H1 (cell line): ENCODE results near the gene CRP. TPM values are rescaled to one million over a fixed set of nuclear protein-coding genes. Genes with fewer than 3 reads are reported as not detected.

Experiments
- CTCF ChIA-PET: fragments of 300-600 bp; sonication (Branson Sonifier 250); formaldehyde crosslinking; loops from one replicate; lab custom pipeline; 2021; ENCODE audit not compliant: partially characterized antibody; lab: Charles Lee
- POLR2A ChIA-PET: fragments of 300-600 bp; sonication (Branson Sonifier 250); formaldehyde crosslinking; loops from one replicate; lab custom pipeline; 2021; ENCODE audit warnings: inconsistent platforms; ENCODE audit not compliant: partially characterized antibody; lab: Charles Lee
- DNase-seq, 2 experiments: peaks; one replicate each; pipeline versions ENCODE4 v3.0.0 to v3.0.0-alpha.2; 2010 to 2022; ENCODE audit warnings: low spot score in 2 of 2, low read depth in 1 of 2, mixed read lengths in 1 of 2
- FAIRE-seq: peaks from 2 replicates; lab custom pipeline; 2011; peaks lifted over from hg19 to GRCh38; lab: Jason Lieb, UNC
- H2AFZ ChIP-seq: 2 replicates; pipeline ENCODE4 v1.8.1; 2012; ENCODE audit warnings: low read length, inconsistent platforms
- H2AK5ac ChIP-seq: 2 replicates; pipeline ENCODE4 v1.6.1; 2013; ENCODE audit warnings: low read depth, low read length
- H2BK120ac ChIP-seq: replicated peaks from 2 replicates; pipeline ENCODE3; 2013; ENCODE audit warnings: low read depth, low read length, inconsistent platforms
- H2BK12ac ChIP-seq: 2 replicates; pipeline ENCODE4 v1.6.1; 2013; ENCODE audit warnings: low read depth, low read length
- H2BK15ac ChIP-seq: 2 replicates; pipeline ENCODE4 v1.6.1; 2013; ENCODE audit warnings: low read length
- H2BK20ac ChIP-seq: 2 replicates; pipeline ENCODE4 v1.6.1; 2013; ENCODE audit warnings: low read length
- H2BK5ac ChIP-seq: 2 replicates; pipeline ENCODE4 v1.6.1; 2013; ENCODE audit warnings: low read depth, low read length
- H3K14ac ChIP-seq: 2 replicates; pipeline ENCODE4 v1.6.1; 2013; ENCODE audit warnings: inconsistent platforms; ENCODE audit not compliant: insufficient read length
- H3K18ac ChIP-seq: 2 replicates; pipeline ENCODE4 v1.6.1; 2013; ENCODE audit warnings: low read length; ENCODE audit errors: extremely low read depth
- H3K23ac ChIP-seq: 2 replicates; pipeline ENCODE4 v1.6.1; 2013; ENCODE audit warnings: inconsistent platforms; ENCODE audit not compliant: insufficient read length
- H3K23me2 ChIP-seq: 2 replicates; pipeline ENCODE4 v1.6.1; 2013; ENCODE audit warnings: low read depth, low read length
- H3K27ac ChIP-seq: 2 replicates; pipeline ENCODE4 v1.6.1; 2011; ENCODE audit warnings: low read depth, low read length, inconsistent platforms
- H3K27me3 ChIP-seq, 4 experiments: replicated peaks in 1 of 4; 1 replicate in 1 of 4; 2 replicates in 3 of 4; pipeline versions ENCODE4 v1.6.1 to v1.8.1; 2011 to 2013; ENCODE audit warnings: low read length in 3 of 4, mild to moderate bottlenecking in 3 of 4, inconsistent platforms in 2 of 4, mixed read lengths in 2 of 4, moderate library complexity in 1 of 4; ENCODE audit not compliant: control insufficient read depth in 3 of 4, insufficient read depth in 3 of 4; ENCODE audit errors: extremely low read depth in 1 of 4
- H3K36me3 ChIP-seq, 4 experiments: 2 replicates each; pipeline versions ENCODE4 v1.6.1 to v1.8.1; 2011 to 2013; ENCODE audit warnings: mild to moderate bottlenecking in 4 of 4, low read length in 3 of 4, moderate library complexity in 2 of 4, control low read depth in 1 of 4, inconsistent platforms in 1 of 4; ENCODE audit not compliant: insufficient read depth in 4 of 4, control insufficient read depth in 2 of 4
- H3K4ac ChIP-seq: replicated peaks from 2 replicates; pipeline ENCODE3; 2013; ENCODE audit warnings: low read length, low read depth, mixed read lengths, inconsistent platforms; ENCODE audit not compliant: insufficient read length
- H3K4me1 ChIP-seq, 4 experiments: replicated peaks in 1 of 4; 1 replicate in 1 of 4; 2 replicates in 3 of 4; pipeline versions ENCODE4 v1.6.1 to v1.8.1; 2011 to 2013; ENCODE audit warnings: low read length in 3 of 4, inconsistent platforms in 2 of 4, mixed read lengths in 1 of 4; ENCODE audit not compliant: insufficient read depth in 4 of 4, control insufficient read depth in 3 of 4
- H3K4me2 ChIP-seq, 2 experiments: 2 replicates each; pipeline versions ENCODE4 v1.6.1 to v1.8.1; 2011 to 2013; ENCODE audit warnings: low read depth in 2 of 2, low read length in 2 of 2, control low read depth in 1 of 2, inconsistent platforms in 1 of 2, mild to moderate bottlenecking in 1 of 2; ENCODE audit not compliant: insufficient read depth in 1 of 2
- H3K4me3 ChIP-seq, 4 experiments: fragments of 200-600, 300-600 bp in 1 of 4; sonication (generic), shearing (Covaris generic), sonication (Bioruptor Twin) in 1 of 4; 2 replicates each; pipeline versions ENCODE4 v1.5.1 to v1.8.1; 2011 to 2016; ENCODE audit warnings: low read length in 4 of 4, low read depth in 3 of 4, control low read depth in 2 of 4, inconsistent platforms in 2 of 4, mild to moderate bottlenecking in 2 of 4, mixed read lengths in 1 of 4, moderate library complexity in 1 of 4; ENCODE audit not compliant: insufficient read depth in 2 of 4; ENCODE audit errors: extremely low read depth in 1 of 4
- H3K56ac ChIP-seq: replicated peaks from 2 replicates; pipeline ENCODE3; 2013; ENCODE audit warnings: low read depth, mild to moderate bottlenecking, mixed read lengths, low read length, inconsistent platforms; ENCODE audit not compliant: insufficient read length
- H3K79me1 ChIP-seq: 2 replicates; pipeline ENCODE4 v1.6.1; 2013; ENCODE audit warnings: low read depth, low read length, control low read depth
- H3K79me2 ChIP-seq, 2 experiments: 2 replicates each; pipeline versions ENCODE4 v1.6.1 to v1.8.1; 2012 to 2013; ENCODE audit warnings: low read length in 2 of 2, mild to moderate bottlenecking in 2 of 2, inconsistent platforms in 1 of 2; ENCODE audit not compliant: insufficient read depth in 2 of 2, control insufficient read depth in 1 of 2
- H3K9ac ChIP-seq, 4 experiments: replicated peaks in 1 of 4; 1 replicate in 1 of 4; 2 replicates in 3 of 4; pipeline versions ENCODE4 v1.6.1 to v1.8.1; 2011 to 2013; ENCODE audit warnings: low read depth in 3 of 4, low read length in 3 of 4, control low read depth in 2 of 4, mild to moderate bottlenecking in 2 of 4, moderate library complexity in 2 of 4, inconsistent platforms in 1 of 4; ENCODE audit errors: extremely low read depth in 1 of 4
- H3K9me3 ChIP-seq, 2 experiments: 2 replicates each; pipeline versions ENCODE4 v1.6.1 to v1.8.1; 2012 to 2013; ENCODE audit warnings: mild to moderate bottlenecking in 2 of 2, moderate library complexity in 2 of 2, control low read depth in 1 of 2, inconsistent platforms in 1 of 2, low read depth in 1 of 2, low read length in 1 of 2, mixed read lengths in 1 of 2; ENCODE audit not compliant: insufficient read depth in 2 of 2
- H4K20me1 ChIP-seq, 2 experiments: replicated peaks in 1 of 2; 2 replicates each; pipeline versions ENCODE3 to v1.8.1; 2011 to 2013; ENCODE audit warnings: inconsistent platforms in 2 of 2, low read length in 2 of 2, mild to moderate bottlenecking in 1 of 2; ENCODE audit not compliant: insufficient read depth in 2 of 2, control insufficient read depth in 1 of 2
- H4K5ac ChIP-seq: 2 replicates; pipeline ENCODE4 v1.6.1; 2013; ENCODE audit warnings: low read length, low read depth, mixed read lengths, inconsistent platforms; ENCODE audit not compliant: insufficient read length
- H4K8ac ChIP-seq: 2 replicates; pipeline ENCODE4 v1.8.0; 2013; ENCODE audit warnings: mild to moderate bottlenecking, moderate library complexity, low read length, inconsistent platforms; ENCODE audit not compliant: insufficient read depth; ENCODE audit errors: extremely low read depth
- H4K91ac ChIP-seq: replicated peaks from 2 replicates; pipeline ENCODE3; 2013; ENCODE audit warnings: low read length, mixed read lengths, inconsistent platforms; ENCODE audit not compliant: insufficient read length
- KDM4A ChIP-seq: IDR thresholded peaks from one replicate; pipeline ENCODE4 v1.7.1; 2012; ENCODE audit warnings: low read depth, mild to moderate bottlenecking, moderate library complexity, low read length, inconsistent platforms; ENCODE audit not compliant: severe bottlenecking
- WGBS, 2 experiments: shearing (Covaris generic) in 1 of 2; methylation state at CpG; one replicate each; pipeline versions ENCODE4 v1.1.6 to v1.1.7; 2013 to 2015; ENCODE audit warnings: low lambda C conversion rate in 2 of 2, mixed read lengths in 2 of 2, inconsistent platforms in 1 of 2, low coverage in 1 of 2, missing lambda C conversion rate in 1 of 2; ENCODE audit not compliant: insufficient replicate concordance in 2 of 2, insufficient coverage in 1 of 2, insufficient read length in 1 of 2; ENCODE audit errors: extremely low coverage in 1 of 2, missing lambda C conversion rate in 1 of 2; 5-methylcytosine and 5-hydroxymethylcytosine counted together
- polyA plus RNA-seq, 7 experiments: library from polyadenylated mRNA; depleted of rRNA in 3 of 7; stranded (reverse) in 5 of 7; unstranded in 2 of 7; fragments of >200 nt in 5 of 7; fragments of 200-250 nt in 2 of 7; gene quantifications; 1 replicate in 5 of 7; 2 replicates in 1 of 7; 4 replicates in 1 of 7; pipeline versions ENCODE4 v1.2.1 to v1.2.3, GENCODE V29; 2011 to 2013; ENCODE audit warnings: missing spikeins in 2 of 7, mixed read lengths in 2 of 7
- total RNA-seq: library from RNA; stranded (reverse); fragmentation: NEBNext Ultra II Directional; extraction: Animal tissue kit (Norgen Biotek cat#: 25700); gene quantifications from 2 replicates; pipeline ENCODE4 v1.2.1, GENCODE V29; 2021

CRP gene
- total and polyA plus RNA-seq, 2 of the 8 experiments (the other 6 are each of a cell fraction or from before 2014, with no cell fraction given): not detected

- Histone ChIP-seq H2AFZ (no peak overlapping the region), H3K79me2 (no peaks in the 10 kb centered on the region), H3K23ac (no peak overlapping the region), H3K23me2 (no peaks in the 10 kb centered on the region), H4K91ac (no peak overlapping the region), H2AK5ac (no peak overlapping the region), H3K9me3 (peaks cover 21 to 62% of the 10 kb centered on the region in 2 experiments; a peak in 3 of 4 replicates), H3K14ac (no peak overlapping the region), H3K27me3 (no peaks in the 10 kb centered on the region), H2BK5ac (no peak overlapping the region), H3K27ac (no peak overlapping the region), H3K56ac (no peak overlapping the region), H3K9ac (no peak overlapping the region), H4K8ac (no peak overlapping the region), H4K5ac (no peak overlapping the region), H2BK120ac (no peak overlapping the region), H3K36me3 (no peaks in the 10 kb centered on the region), H3K4ac (no peak overlapping the region), H2BK12ac (no peak overlapping the region), H3K79me1 (no peaks in the 10 kb centered on the region), H3K4me1 (no peaks in the 10 kb centered on the region), H3K4me2 (no peak overlapping the region), H2BK15ac (no peak overlapping the region), H3K4me3 (no peak overlapping the region), H3K18ac (no peak overlapping the region), H2BK20ac (no peak overlapping the region), H4K20me1 (no peaks in the 10 kb centered on the region)
- WGBS, 2 experiments: 91% methylated on average over 5 of the region's 5 CpGs; no CpG with 5 or more reads in 1 of the 2 experiments
- no peak for TF ChIP-seq KDM4A
- POLR2A ChIA-PET: no interaction called here
- no peak for DNase-seq
- no peak for FAIRE-seq
- CTCF ChIA-PET: no interaction called here
These were observed 35.5 kb downstream of the CRP start for GRCh38 chr1:159678939-159679338.
